GM19463 (cell line): ENCODE data around the gene RNU7-1.
"Not testable (repeated sequence)": the region's sequence is repeated elsewhere in the genome, so short reads cannot be mapped to it uniquely, and the experiment has no call there.

Experiments used
- ATAC-seq: cut with Tn5 transposase; IDR thresholded peaks from one replicate; pipeline ENCODE4 v1.9.1; 2021; ENCODE audit warnings: mild to moderate bottlenecking, moderate library complexity; ENCODE audit not compliant: unreplicated experiment

RNU7-1 gene

DNA sequence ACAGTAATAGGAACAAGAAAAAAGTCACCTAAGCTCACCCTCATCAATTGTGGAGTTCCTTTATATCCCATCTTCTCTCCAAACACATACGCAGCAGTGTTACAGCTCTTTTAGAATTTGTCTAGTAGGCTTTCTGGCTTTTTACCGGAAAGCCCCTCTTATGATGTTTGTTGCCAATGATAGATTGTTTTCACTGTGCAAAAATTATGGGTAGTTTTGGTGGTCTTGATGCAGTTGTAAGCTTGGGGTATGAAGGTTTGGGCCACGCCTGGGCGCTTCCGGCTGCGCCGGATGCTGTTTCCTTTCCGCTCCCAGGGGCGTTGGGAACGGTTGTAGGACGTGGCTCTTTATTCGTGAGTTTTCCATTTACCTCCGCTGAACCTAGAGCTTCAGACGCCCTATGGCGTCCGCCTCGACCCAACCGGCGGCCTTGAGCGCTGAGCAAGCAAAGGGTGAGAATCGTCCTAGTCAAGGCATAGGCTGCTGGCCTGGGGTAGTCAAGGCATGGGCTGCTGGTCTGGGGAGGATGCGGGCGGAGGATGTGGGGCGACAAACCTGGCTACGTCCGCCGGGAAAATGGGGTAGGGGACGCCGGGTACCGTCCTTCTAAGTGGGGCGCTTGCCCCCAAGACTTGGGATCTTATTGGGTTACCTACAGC is at the start of gene RNU7-1, which contains the start of gene C12orf57:
Gene RNU7-1 (plus strand): TSS at position 95 of the 659 bp plus-strand sequence.
Gene C12orf57 (plus strand): TSS at position 301 of the 659 bp plus-strand sequence. CDS start 100 bp downstream, at position 401.
- ATAC-seq, result peak; percentile 35

DNA sequence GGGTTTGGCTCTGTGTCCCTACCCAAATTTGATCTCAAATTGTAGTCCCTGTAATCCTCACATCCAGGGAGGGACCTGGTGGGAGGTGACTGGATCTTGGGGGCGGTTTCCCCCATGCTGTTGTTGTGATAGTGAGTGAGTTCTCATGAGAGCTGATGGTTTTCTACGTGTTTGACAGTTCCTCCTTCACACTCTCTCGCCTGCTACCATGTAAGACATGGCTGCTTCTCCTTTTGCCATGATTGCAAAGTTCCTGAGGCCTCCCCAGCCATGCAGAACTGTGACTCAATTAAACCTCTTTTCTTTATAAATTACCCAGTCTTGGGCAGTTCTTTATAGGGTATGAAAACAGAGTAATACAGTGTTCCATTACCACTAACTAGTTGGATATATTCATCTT is 49.3 kb upstream of the RNU7-1 start:
- ATAC-seq, result no peak

DNA sequence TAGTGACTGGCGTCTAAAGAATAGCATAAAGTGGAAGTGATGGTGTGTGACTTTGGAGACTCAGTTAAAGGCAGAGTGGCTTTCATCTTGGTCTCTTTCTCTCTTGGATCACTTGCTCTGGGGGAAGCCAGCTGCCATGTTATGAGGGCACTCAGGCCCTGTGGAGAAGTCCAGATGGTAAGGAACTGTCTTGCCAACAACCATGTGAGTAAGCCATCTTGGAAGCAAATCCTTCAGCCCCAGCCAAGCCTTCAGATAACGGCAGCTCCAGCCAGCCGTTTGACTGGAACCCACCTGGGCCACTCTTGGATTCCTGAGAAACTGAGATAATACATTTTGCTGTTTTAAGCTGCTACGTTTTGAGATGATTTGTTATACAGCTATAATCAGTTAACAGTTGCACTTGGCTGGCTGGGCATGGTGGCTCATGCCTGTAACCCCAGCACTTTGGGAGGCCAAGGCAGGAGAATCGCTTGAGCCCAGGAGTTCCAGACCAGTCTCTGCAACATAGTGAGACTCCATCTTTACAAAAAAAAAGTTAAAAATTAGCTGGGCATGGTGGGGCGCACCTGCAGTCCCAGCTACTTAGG is 46.7 kb upstream of the RNU7-1 start:
- no peak for ATAC-seq

DNA sequence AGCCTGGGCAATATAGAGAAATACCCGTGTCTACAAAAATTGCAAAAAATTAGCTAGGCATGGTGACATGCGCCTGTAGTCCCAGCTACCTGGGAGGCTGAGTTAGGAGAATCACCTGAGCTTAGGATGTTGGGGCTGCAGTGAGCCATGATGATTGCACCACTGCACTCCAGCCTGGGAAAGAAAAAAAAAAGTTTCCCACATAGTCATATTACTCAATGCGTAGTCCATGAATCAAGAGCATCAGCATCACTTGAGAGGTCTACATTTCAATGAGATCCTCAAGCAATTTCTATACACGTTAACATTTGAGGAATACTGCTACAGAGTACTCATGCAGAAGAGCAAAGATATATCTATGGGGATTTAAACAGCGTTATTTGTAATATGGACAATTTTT is 44.2 kb upstream of the RNU7-1 start:
- ATAC-seq, result no peak

DNA sequence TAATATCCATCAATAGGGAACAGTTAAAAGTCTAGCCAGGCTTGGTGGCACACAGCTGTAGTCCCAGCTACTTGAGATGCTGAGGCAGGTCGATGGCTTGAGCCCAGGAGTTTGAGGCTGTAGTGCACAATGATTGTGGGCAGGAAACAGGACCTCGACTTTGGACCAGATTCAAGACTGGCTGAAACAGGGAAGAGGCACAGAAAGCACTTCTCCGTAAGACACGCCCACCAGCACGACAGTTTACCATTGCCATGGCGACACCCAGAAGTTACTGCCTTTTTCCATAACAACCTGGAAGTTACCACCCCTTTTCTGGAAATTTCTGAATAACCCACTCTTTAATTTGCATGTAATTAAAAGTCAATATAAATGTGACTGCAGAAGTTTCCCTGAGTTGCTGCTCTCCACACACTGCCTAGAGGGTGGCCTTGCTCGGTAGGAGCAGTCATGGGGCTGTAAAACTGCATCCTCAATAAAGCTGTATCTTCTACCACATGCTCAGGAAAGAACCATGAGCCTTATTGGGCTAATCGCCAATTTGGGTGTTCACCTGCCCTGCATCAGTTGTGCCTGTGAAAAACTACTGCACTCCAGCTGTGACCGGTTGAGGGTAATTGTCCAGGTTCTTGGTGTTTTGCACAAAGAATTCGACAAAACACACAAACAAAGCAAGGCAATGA is 43.6 kb upstream of the RNU7-1 start:
- no peak for ATAC-seq

DNA sequence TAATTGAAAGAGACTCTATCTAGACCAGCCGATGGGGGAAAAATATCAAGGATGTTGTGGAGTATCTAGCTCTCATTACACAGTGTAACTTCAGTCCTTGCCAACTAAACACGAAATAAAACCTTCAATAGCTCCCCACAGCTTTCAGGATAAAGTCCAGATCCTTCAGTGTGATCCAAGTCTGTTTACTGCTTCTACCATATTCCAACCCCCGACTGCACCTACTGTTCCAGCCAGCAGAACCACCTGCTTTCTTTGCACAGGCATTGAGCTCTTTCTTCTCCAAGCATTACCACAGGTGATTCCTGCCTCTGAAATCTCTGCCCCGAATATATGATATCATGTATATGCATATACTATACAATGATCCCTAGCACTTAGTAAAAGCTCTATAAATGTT is 41.2 kb upstream of the RNU7-1 start:
- ATAC-seq, result no peak

DNA sequence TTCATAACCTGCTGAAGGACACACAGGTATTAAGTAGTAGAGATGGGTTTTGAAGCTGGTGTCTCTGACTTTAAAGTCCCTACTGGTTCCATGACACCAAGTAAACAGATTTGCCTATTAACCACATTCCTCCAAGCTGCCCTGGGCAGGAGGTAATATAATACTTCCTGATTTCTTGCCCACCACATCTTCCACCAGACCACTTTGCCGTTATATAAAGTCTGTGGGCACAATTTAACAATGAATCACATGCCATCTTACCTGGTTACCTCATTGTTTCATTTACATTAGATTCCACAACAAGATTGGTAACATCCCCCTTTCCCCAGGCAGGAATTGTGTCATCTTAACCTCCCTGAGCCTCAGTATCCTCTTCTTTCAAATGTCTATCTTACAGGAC is 39.9 kb upstream of the RNU7-1 start:
- no peak for ATAC-seq

DNA sequence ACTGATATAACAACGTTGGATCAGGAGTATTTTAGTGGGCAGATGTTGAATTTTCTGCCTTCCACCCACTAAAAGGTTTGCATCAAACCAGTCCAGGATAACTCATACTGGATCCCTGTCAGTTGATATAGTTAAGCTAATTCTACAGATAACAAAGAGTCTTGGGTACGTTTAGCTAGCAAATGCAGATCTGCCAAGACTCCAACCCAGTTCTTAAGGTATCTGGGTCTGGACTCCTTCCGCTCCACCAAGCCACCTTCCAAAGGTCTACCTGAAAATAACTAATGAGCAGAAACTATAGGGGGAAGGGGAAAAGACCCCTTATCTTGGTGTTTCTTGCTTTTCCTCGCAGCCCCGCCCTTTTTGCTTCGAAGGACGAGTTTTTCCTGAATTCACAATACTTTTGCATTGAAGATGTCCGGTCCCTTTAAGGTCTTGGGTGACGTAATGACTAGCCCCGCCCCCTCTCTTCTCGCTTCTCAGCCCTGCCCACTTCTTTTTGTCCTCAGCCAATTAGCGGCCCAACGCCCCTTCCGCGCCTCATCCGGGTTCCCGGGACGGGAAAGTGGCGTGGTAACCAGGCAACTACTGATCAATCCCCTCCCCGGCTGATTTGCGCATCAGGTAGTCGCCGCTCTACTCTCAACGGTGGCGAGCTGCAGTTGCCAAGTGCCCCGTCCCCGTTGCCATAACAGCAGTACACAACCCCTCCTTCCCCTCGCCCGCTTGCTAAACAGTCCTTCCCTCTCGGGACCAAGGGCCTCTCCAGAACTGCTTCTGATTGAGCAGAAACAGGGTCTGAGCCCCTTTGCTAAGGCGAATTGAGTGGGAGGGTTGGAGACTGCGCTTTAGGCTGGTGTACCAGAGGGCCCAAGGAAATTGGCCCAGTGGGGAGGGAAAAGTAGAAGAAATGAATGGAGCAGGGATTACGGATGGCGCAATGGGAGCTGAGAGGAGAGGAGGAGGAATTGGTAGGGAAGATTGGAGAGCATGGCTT is 39.0 kb upstream of the RNU7-1 start, which contains the start of gene LRRC23:
Gene LRRC23 (plus strand): TSS at position 543 of the 997 bp plus-strand sequence. CDS start 812 bp downstream, outside the sequence.
- ATAC-seq, result peak; percentile 96

DNA sequence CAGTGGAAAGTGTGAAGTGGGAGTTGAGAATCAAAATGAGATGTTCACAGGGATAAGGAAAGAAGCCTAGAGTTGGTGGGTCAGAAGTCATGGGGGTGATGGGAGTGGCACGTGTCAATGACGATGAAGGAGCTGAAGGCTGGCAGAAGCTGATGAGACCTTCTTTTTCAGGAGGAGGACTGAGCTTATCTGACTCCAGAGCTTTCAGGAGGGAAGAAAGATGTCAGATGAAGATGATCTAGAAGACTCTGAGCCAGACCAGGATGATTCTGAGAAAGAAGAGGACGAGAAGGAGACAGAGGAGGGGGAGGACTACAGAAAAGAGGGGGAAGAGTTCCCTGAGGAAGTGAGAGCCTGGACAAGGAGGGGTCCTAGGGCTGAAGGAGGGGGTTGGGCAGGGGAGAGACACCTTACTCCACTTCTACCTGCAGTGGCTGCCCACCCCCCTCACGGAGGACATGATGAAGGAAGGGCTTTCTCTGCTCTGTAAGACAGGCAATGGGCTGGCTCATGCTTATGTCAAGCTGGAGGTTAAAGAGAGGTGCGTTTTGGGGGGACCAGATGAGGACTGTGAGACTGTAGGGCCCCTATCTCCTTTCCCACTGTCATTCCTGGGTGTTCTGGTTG is 38.1 kb upstream of the RNU7-1 start:
- ATAC-seq, result no peak

DNA sequence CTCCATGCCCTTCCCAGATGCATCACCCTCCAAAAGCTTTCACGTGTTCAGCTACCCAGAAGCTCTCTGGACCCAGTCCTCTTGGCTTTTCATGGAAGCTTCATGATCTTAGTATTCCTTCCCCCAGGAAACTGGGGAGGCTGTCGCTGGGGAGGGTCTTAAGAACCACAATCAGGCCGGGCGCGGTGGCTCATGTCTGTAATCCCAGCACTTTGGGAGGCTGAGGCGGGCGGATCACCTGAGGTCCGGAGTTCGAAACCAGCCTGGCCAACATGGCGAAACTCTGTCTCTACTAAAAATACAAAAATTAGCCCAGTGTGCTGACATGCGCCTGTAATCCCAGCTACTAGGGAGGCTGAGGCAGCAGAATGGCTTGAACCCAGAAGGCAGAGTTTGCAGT is 35.5 kb upstream of the RNU7-1 start:
- not testable (repeated sequence) for ATAC-seq

DNA sequence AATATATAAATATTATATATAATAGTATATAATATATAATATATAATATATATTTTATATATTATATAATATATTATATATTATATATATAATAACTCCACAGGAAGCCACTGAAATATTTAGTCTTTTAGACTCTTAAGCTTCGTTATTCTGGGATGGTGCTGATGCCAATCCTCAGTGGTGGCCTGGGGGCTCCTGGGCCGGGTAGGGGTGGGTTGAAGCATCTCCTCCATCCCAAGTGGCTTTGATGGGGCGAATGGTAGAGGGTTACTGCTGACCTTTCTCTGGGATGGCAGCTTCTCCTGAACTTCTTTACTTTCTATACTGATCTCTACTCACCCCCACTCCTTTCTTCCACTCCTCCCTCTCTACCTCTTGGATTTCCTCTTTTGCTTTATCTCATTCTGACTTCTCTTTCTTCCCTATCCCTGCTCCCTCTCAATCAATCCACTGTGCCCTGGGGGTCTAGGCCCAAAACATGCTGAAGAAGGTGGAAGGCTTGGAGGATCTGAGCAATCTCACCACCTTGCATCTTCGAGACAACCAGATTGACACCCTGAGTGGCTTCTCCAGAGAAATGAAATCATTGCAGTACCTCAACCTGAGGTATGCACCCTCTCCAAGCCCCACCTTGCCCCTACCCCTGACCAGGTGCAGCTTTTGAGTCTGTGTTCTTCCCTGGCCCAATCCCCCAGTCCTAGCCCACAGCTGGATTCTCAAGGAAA is 34.0 kb upstream of the RNU7-1 start:
- ATAC-seq, result no peak

DNA sequence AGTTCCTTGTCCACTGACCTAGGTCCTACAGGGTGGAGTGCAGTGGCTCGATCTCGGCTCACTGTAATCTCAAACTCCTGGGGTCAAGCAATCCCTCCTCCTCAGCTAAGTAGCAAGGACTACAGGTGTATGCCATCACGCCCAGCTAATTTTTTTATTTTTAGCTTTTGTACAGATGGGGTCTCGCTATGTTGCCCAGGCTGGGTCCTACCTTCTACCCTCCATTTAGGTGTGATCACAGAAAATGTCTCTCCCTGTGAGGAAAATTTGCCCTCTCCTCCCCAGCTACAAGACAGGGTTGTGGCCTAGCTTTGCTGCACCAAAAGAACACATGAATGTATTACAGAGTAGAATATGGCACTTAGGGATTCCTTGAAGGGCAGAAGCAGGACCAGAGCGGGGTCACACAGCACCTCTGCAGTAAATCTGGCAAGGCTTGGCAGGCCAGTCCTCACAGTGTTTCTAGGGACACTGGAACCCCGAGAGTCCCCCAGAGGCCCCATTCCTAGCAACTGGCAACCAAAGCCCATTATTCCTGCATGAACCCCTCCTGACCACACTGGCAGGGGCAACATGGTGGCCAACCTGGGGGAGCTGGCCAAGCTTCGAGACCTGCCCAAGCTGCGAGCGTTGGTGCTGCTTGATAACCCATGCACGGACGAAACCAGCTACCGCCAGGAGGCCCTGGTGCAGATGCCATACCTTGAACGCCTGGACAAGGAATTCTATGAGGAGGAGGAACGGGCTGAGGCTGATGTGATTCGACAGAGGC is 31.3 kb upstream of the RNU7-1 start:
- ATAC-seq, result no peak

DNA sequence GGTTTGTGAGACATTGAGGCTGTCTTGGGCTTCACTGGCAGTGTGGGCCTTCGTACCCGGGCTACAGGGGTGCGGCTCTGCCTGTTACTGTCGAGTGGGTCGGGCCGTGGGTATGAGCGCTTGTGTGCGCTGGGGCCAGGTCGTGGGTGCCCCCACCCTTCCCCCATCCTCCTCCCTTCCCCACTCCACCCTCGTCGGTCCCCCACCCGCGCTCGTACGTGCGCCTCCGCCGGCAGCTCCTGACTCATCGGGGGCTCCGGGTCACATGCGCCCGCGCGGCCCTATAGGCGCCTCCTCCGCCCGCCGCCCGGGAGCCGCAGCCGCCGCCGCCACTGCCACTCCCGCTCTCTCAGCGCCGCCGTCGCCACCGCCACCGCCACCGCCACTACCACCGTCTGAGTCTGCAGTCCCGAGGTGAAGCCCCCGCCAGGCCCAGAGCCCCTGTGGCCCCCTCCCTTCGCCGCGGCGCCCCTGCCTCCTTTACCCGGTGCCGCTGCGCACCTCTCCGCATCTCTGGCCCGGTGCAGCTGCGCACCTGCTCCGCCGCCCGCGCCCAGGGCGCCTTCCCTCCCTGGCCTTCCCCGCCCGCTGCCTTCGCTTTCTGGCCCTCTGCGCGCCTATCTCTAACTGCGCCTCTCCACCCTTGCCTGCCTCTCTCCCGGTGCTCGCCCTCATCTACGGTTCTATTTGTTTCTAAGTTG is 29.2 kb upstream of the RNU7-1 start, which contains the start of gene ENO2:
Gene ENO2 (plus strand): TSS at position 335 of the 701 bp plus-strand sequence. CDS start 1,253 bp downstream, outside the sequence.
- peak; percentile 83 for ATAC-seq

DNA sequence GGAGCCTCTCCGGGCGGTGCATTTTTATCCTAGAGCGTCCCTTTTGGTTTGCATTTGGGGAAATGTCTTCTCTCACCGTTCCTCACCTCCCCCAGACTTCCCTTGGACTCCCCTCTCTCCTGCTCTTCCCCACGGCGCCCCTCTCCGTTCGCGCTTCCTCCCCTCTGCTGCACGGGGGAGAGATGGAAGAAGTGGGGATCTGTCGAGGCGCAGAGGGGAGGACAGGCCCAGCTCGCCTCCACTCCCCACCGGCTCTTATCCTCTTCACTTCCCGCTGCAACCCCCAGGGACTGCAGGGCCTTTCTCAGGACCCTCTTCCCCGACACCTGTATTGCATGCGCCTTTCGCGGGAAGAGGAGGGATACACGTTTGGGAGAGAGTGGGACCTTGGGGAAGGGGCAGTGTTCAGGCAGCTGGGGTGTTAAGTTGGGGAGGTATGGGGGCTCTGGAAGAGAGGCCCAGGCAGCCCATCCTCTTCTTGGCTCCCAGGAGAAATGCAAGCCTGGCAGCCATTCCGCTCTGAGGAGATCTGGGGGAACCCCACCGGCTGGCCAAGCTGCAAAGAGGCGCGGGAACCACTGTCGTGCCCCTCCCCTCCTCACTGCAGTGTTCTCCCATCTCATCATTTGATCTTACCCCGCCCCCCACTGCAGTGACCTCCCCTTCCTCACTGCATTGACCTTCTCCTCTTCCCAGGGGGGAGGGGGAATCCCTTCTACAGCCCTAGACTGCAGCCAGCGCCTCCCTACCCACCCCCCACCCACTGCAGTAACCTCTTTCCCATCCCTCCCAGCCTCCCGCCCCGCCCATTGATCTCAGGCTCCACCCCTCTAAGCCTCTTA is 28.4 kb upstream of the RNU7-1 start:
- no peak for ATAC-seq

DNA sequence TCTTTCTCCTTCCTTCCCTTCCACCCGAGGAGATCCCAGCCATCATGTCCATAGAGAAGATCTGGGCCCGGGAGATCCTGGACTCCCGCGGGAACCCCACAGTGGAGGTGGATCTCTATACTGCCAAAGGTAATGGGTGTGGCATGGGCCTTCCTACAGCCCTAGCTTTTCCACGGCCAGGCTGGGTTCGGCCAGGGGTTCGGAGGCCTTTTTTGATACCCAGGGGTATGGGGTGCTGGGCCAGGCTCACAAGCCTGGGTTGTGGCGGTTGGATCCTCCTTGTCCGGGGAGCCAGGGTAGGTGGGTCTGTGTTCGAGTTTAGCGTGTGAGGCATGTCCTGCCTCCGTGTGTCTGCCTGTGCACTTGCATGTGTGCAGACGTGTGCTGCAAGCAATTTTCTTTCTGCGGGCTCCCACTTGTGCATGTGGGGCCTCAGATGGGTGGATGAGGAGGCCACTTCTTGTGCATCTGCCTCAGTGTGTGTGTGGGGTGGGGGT is 27.8 kb upstream of the RNU7-1 start:
- no peak for ATAC-seq

DNA sequence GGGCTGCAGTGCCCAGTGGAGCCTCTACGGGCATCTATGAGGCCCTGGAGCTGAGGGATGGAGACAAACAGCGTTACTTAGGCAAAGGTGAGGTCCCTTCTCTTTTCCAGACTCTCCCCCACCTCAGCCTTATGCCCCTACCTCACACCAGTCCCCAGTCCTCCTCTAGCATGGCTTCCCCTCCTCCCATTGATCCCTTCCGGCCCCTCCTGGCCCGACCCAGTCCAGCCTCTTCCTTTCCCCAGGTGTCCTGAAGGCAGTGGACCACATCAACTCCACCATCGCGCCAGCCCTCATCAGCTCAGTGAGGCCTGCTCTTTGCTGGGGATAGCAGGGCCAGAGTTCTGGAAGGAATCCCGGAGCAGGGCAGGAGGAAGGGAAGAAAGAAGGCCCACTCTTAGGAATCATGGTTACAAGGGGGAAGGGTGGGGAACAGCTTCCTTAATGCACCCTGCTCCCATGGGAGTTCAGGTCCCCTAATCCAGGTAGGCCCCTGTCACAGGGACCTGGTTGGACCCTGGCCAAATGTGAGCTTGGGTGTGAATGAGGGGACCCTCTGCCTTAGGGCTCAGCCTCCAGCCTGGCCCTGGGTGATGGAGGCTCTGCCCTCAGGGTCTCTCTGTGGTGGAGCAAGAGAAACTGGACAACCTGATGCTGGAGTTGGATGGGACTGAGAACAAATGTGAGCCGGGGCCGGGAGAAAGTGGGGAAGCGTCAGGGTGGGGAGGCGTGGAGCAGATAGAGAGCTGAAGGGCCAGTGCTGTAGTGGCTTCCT is 27.0 kb upstream of the RNU7-1 start:
- ATAC-seq, result no peak
